SK-N-MC (cell line): ENCODE data around the gene ADAMTS3.

Experiments used
- EZH2 ChIP-seq: fragments of 200-600 bp; sonication (generic); IDR thresholded peaks from one replicate; pipeline ENCODE4 v1.6.1; 2017; ENCODE audit warnings: antibody characterized with exemption
- POLR2AphosphoS5 ChIP-seq: IDR thresholded peaks from 2 replicates; pipeline ENCODE4 v1.6.1; 2012; ENCODE audit warnings: mild to moderate bottlenecking, low read depth, low read length, borderline replicate concordance

DNA sequence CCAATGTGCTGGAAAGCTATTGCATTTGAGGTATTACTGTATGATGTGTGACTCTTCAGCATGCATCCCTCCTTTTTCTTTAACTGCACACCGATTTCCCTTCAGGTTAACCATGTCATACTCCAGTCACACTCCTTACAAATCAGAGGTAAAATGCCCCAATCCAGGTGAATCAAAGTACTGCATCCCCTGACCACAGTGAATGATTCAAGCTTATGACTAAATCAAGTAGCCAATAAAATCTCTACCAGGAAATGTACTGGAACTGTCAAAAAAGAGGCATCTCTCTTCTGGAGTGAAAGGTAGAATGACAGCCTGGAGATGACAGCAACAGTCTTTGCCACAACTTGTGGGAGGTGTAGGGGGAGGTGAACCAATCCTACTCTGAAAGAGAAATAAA is 10.4 kb downstream of the ADAMTS3 start:
- TF ChIP-seq POLR2AphosphoS5 (no peak), EZH2 (no peak)
